Heart right ventricle (tissue), 16 donors: ENCODE data around the gene DIAPH1. TPM values are rescaled to one million over a fixed set of nuclear protein-coding genes. Genes with fewer than 3 reads are reported as not detected.
A peak's percentile ranks its signal among the peaks of the same experiment; 100 is the strongest.

Source experiments
- ATAC-seq, 8 donors: fragments of 200-7000 bp; cut with Tn5 transposase; one replicate each; pipeline ENCODE4 v1.9.1; 2020; ENCODE audit warnings: mild to moderate bottlenecking in 8 of 8, moderate library complexity in 8 of 8, moderate number of reproducible peaks in 1 of 8
- DNase-seq, 2 donors: peaks; one replicate each; pipeline ENCODE4 v3.0.0-alpha.2; 2020
- H3K27ac ChIP-seq, 10 donors: fragments of 200-600 bp; sonication (generic) in 2 of 10; one replicate each; pipeline versions ENCODE4 v1.5.0 to v1.8.0; 2020 to 2022; ENCODE audit warnings: mild to moderate bottlenecking in 3 of 10
- H3K27me3 ChIP-seq, 7 donors: fragments of 200-600 bp; one replicate each; pipeline ENCODE4 v1.8.0; 2021 to 2022; ENCODE audit warnings: mild to moderate bottlenecking in 2 of 7
- H3K36me3 ChIP-seq, 9 donors: fragments of 200-600 bp; sonication (generic) in 1 of 9; one replicate each; pipeline versions ENCODE4 v1.5.0 to v1.8.0; 2020 to 2022; ENCODE audit warnings: mild to moderate bottlenecking in 2 of 9
- H3K4me1 ChIP-seq, 9 donors: fragments of 200-600 bp; sonication (generic) in 1 of 9; one replicate each; pipeline versions ENCODE4 v1.5.0 to v1.8.0; 2020 to 2022; ENCODE audit warnings: mild to moderate bottlenecking in 4 of 9
- H3K4me3 ChIP-seq, 10 donors: fragments of 200-600 bp; sonication (generic) in 2 of 10; one replicate each; pipeline versions ENCODE4 v1.5.0 to v1.8.0; 2020 to 2022; ENCODE audit warnings: mild to moderate bottlenecking in 7 of 10, moderate library complexity in 2 of 10
- H3K9me3 ChIP-seq, 11 donors: fragments of 200-600 bp in 10 of 11; sonication (generic) in 2 of 11; one replicate each; pipeline versions ENCODE4 v1.5.0 to v1.8.0; 2013 to 2022; ENCODE audit warnings: mild to moderate bottlenecking in 2 of 11, control low read depth in 1 of 11, moderate library complexity in 1 of 11
- CTCF ChIP-seq, 9 donors: fragments of 200-600 bp; sonication (generic) in 2 of 9; IDR thresholded peaks; one replicate each; pipeline versions ENCODE4 v1.5.0 to v1.8.0; 2021 to 2022; ENCODE audit warnings: antibody characterized with exemption in 9 of 9, mild to moderate bottlenecking in 5 of 9, moderate library complexity in 1 of 9
- WGBS, 2 donors: extraction: QIAGEN DNeasy Blood & Tissue Kit; methylation state at CpG; one replicate each; pipeline ENCODE4 v1.1.7; 2013; ENCODE audit warnings: inconsistent platforms in 1 of 2; 5-methylcytosine and 5-hydroxymethylcytosine counted together
- intact Hi-C, 10 donors: fragments of 100-400 bp; cut with DNase I; formaldehyde crosslinking; loops; one replicate each; pipeline versions ENCODE4 v1.11.1 to v1.14.2; 2022
- polyA plus RNA-seq, 2 donors: library from polyadenylated mRNA; stranded (reverse); fragments of 200-250 nt; gene quantifications; one replicate each; pipeline ENCODE4 v1.2.3, GENCODE V29; 2013
- total RNA-seq, 10 donors: library from RNA; stranded (reverse); fragmentation: NEBNext Ultra II Directional in 3 of 10; extraction: Animal tissue kit (Norgen Biotek cat#: 25700) in 3 of 10; gene quantifications; one replicate each; pipeline versions ENCODE4 v1.2.1 to v1.2.4, GENCODE V29; 2021 to 2023
- donor health status: Arrhythmogenic right ventricular cardiomyopathy.
- donor health status: ischemic (EF 13 %, LVEDD 7.1; RV severe dilation, severe dysfunction).
- donor health status: healthy with polysubstance abuse.
- donor health status: DM: no; HTN: yes; CAD: no.
- donor health status: DM: no; HTN: no; CAD: no.
- donor health status: ischemic (EF 25% LVEDD 6.9; RV normal size, moderate dysfunction).
- donor health status: ischemic (EF 25% LVEDD 5.7; RV mildly dilated, moderate dysfunction).
- donor health status: healthy.
- donor health status: DM: yes; HTN: yes; CAD: no.
- donor health status: Ischemic cardiomyopathy.
- donor health status: ischemic (EF 35%, LVEDD 5.7; RV mildly dilated, moderate dysfunction).
- donor health status: nonischemic (EF 11% LVEDD 7.7; RV severe dilation, severe dysfunction).
- donor health status: DM: yes; HTN: yes; CAD: no.
- donor health status: PGD.
- donor health status: ischemic (EF 29% LVEDD 5.4; RV normal size, mild dysfunction).
- donor health status: nonischemic (EF 23%, LVEDD 6.1; RV moderate dilation, normal function).

Gene DIAPH1
- total and polyA plus RNA-seq, 12 donors = 27.3 to 93.2 (median 45.6) TPM

GRCh38 chr5:141637123-141637766 is 18.4 kb upstream of the DIAPH1 start:
- H3K4me1 ChIP-seq = peaks cover 7 to 54% (median 31%) of the 10 kb centered on the region in 9 donors
- H3K9me3 ChIP-seq = no peaks in the 10 kb centered on the region
- intact Hi-C loops = no loop called here
- no peak for TF ChIP-seq CTCF (IDR thresholded peaks at IDR 0.05)
- H3K4me3 ChIP-seq = peak overlapping the region; percentile 59 to 94 (median 86)
- peaks cover 0 to 3% (median 0%) of the 10 kb centered on the region in 7 donors for H3K27me3 ChIP-seq
- peaks cover 0 to 41% (median under 1%) of the 10 kb centered on the region in 9 donors for H3K36me3 ChIP-seq
- peak; percentile 3 to 63 (median 24) for ATAC-seq
- WGBS, 2 donors = 0 to 1% methylated on average over 58 to 63 of the region's 63 CpGs
- peak overlapping the region in 7 of 10 donors; percentile 66 to 89 (median 85) for H3K27ac ChIP-seq
- peak in 1 of 2 donors; percentile 42 for DNase-seq

GRCh38 chr5:141636413-141637122 is 17.8 kb upstream of the DIAPH1 start, which contains the start of the genes HDAC3 and RELL2:
Gene HDAC3 (minus strand): TSS chr5:141636849. CDS start chr5:141636790, 59 bp downstream.
Gene RELL2 (plus strand): TSS chr5:141636997. CDS start chr5:141638226, 1,229 bp downstream.
- TF ChIP-seq CTCF (IDR thresholded peaks at IDR 0.05) = no peak
- H3K27me3 ChIP-seq = peaks cover 0 to 3% (median 0%) of the 10 kb centered on the region in 7 donors
- H3K9me3 ChIP-seq = no peaks in the 10 kb centered on the region
- H3K36me3 ChIP-seq = peaks cover 0 to 44% (median 6%) of the 10 kb centered on the region in 9 donors
- DNase-seq = peak; percentile 93 to 96
- H3K4me1 ChIP-seq = peaks cover 7 to 54% (median 31%) of the 10 kb centered on the region in 9 donors
- peak within 1 kb of the TSS; percentile 59 to 94 (median 86) for H3K4me3 ChIP-seq
- peak within 1 kb of the TSS in 9 of 10 donors; percentile 66 to 89 (median 83) for H3K27ac ChIP-seq
- WGBS, 2 donors = 0% methylated on average over 55 of the region's 55 CpGs
- peak; percentile 96 to 99 (median 97) for ATAC-seq
- intact Hi-C loops = no loop called here

GRCh38 chr5:141636106-141636412 is 17.3 kb upstream of the DIAPH1 start:
- peaks cover 0 to 44% (median 11%) of the 10 kb centered on the region in 9 donors for H3K36me3 ChIP-seq
- peak overlapping the region in 8 of 10 donors; percentile 66 to 89 (median 84) for H3K27ac ChIP-seq
- WGBS, 2 donors = 9 to 11% methylated on average over 4 of the region's 4 CpGs
- H3K4me3 ChIP-seq = peak overlapping the region; percentile 59 to 94 (median 86)
- no peaks in the 10 kb centered on the region for H3K9me3 ChIP-seq
- ATAC-seq (peak in 3 of 8 donors; percentile 1 to 7 (median 1)), DNase-seq (no peak)
- intact Hi-C loops = no loop called here
- H3K27me3 ChIP-seq = peaks cover 0 to 3% (median 0%) of the 10 kb centered on the region in 7 donors
- H3K4me1 ChIP-seq = peaks cover 7 to 54% (median 31%) of the 10 kb centered on the region in 9 donors
- no peak for TF ChIP-seq CTCF (IDR thresholded peaks at IDR 0.05)

GRCh38 chr5:141635646-141636045 is 16.8 kb upstream of the DIAPH1 start:
- intact Hi-C loops = no loop called here
- H3K27me3 ChIP-seq = peaks cover 0 to 3% (median 0%) of the 10 kb centered on the region in 7 donors
- peak overlapping the region in 2 of 10 donors; percentile 79 to 85 for H3K27ac ChIP-seq
- peaks cover 7 to 54% (median 31%) of the 10 kb centered on the region in 9 donors for H3K4me1 ChIP-seq
- peaks cover 0 to 44% (median 11%) of the 10 kb centered on the region in 9 donors for H3K36me3 ChIP-seq
- 69 to 71% methylated on average over 7 of the region's 7 CpGs for WGBS, 2 donors
- DNase-seq = no peak
- H3K9me3 ChIP-seq = no peaks in the 10 kb centered on the region
- H3K4me3 ChIP-seq = peak overlapping the region; percentile 59 to 94 (median 86)
- ATAC-seq = no peak
- no peak for TF ChIP-seq CTCF (IDR thresholded peaks at IDR 0.05)
